Activated CD8-positive, alpha-beta memory T cell treated with anti-CD3 and anti-CD28 coated beads for 24 hours (primary cell): ENCODE measurements around the gene PLOD2.

Experiments used
- DNase-seq: peaks from one replicate; pipeline ENCODE4 v3.0.0-alpha.2; 2020

The PLOD2 gene

DNA sequence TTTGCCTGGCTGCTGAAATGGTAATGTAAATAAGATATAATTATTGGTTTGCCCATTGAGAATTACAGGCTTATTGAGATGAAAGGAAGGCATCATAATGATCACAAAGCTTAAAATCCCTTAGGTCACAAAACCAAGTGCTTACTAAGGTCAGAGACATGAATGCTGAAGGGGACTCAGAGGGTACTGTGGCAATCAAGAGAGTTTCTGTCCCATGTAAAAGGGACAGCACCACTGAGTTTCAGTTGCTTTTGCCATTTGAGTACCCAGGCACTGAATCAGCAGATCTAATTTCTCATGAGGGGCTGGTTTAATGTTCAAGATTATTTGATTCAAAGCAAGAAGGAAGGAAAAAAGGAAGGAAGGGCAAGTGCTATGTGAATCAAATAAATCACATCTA is 127.0 kb downstream of the PLOD2 start:
- no peak for DNase-seq

DNA sequence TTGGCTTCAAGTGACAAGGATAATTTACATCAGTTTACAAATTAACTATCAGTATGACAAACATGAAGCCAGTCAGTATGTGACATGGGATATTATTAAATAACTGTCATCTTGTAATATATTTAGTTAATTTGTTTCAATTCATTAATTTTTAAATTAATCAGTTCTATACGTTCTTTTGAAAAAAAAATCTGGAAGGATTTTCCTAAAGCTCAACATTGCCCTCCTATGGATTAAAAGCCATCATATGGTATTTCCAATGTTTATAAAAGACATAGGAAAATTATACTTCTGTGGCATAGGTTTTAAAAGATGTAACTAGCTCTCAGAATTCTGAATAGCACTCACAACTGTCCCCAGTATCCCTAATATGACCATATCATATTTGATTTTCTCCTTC is 134.4 kb downstream of the PLOD2 start:
- DNase-seq, result no peak

DNA sequence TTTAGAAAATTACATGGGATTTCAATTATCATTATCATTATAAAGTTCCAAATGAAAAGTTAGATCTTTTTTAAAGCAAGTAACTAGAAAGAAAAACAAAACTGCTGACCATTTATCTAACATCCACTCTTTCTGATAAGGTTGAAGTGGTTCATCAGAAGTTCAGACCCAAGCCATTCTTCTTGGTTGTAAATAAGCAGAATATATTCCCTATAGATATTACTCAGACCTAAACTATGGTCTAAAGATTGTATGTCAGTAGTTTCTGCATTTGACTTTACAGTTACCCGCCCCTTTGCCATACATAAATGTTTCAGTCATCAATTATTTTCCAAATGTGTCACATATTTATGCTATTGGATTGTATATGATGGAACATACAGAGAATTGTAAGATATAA is 136.7 kb downstream of the PLOD2 start:
- DNase-seq, result no peak

DNA sequence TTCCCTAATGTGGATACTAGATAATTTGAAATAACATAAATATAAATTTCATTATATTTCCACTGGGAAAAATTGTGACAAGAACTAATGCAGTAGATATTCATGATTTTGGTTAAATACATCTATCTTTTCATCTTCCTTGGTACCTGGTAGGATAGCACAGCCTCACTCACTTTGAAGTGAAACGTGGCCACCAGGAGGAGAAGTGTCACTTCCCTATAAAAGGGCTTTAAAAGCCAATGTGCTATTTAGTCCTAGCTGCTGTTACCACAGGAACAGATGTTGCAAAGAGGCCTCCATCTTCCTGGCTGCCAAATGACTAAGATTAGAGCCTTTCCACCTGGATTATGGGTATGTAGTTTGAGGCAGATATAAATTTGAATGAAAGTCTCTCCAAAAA is 140.0 kb downstream of the PLOD2 start:
- no peak for DNase-seq

DNA sequence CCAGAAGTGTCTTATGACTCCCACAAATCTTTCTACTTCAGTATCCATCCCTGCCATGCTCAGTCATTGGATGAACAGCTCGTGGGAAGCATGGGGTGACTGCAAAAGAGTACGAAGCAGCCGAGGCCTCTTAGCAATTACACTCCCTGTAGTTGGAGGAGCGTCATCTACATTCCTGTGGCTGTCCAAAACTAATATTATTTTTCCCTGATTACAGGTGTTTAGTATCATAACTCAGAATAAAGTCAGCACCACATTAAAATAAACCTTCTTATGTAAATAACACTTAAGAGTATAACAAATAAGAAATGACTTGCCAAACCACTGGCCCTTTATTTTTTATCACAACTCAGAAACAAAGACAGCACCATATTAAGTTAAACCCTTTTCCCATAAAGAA is 141.5 kb downstream of the PLOD2 start:
- DNase-seq, result no peak
